ENCODE results near the gene NUBP1. TPM values are rescaled to one million over a fixed set of nuclear protein-coding genes. Genes with fewer than 3 reads are reported as not detected.

Gene NUBP1
- polyA plus RNA-seq, 3 donors = 31.1 to 33.6 (median 33.5) TPM

Other genes starting within 250 kb of the NUBP1 start
- gene EMP2, start 163.2 kb upstream of the NUBP1 start, polyA plus RNA-seq (ENCODE audit: insufficient read length in 3 of 3) = 10 to 100 TPM; 20.7 to 25.8 (median 22.7) TPM
- gene TEKT5, start 48.9 kb upstream of the NUBP1 start, polyA plus RNA-seq (ENCODE audit: insufficient read length in 3 of 3) = under 1 TPM; 0.16 to 0.36 (median 0.26) TPM
- gene TVP23A, start 75.0 kb downstream of the NUBP1 start, polyA plus RNA-seq (ENCODE audit: insufficient read length in 3 of 3) = 1 to 10 TPM; 2.9 to 5.0 (median 3.8) TPM
- gene CIITA, start 133.4 kb downstream of the NUBP1 start, polyA plus RNA-seq (ENCODE audit: insufficient read length in 3 of 3) = 10 to 100 TPM in 1 of 3 donors, 1 to 10 TPM in 2; 4.8 to 10.7 (median 5.0) TPM
- 10 to 100 TPM; 42.0 to 54.6 (median 43.9) TPM for gene DEXI, start 198.6 kb downstream of the NUBP1 start, polyA plus RNA-seq (ENCODE audit: insufficient read length in 3 of 3)
- 10 to 100 TPM; 24.2 to 26.8 (median 24.9) TPM for gene CLEC16A, start 200.7 kb downstream of the NUBP1 start, polyA plus RNA-seq (ENCODE audit: insufficient read length in 3 of 3)